HG02610 (cell line): Measurements from ENCODE around the gene SORL1-AS1.

Experiments used
- ATAC-seq: cut with Tn5 transposase; IDR thresholded peaks from one replicate; pipeline ENCODE4 v1.9.1; 2021; ENCODE audit warnings: mild to moderate bottlenecking, moderate library complexity; ENCODE audit not compliant: unreplicated experiment

Gene SORL1-AS1

GRCh38 chr11:121394785-121395184 is 58.0 kb downstream of the SORL1-AS1 start:
- ATAC-seq = no peak

DNA sequence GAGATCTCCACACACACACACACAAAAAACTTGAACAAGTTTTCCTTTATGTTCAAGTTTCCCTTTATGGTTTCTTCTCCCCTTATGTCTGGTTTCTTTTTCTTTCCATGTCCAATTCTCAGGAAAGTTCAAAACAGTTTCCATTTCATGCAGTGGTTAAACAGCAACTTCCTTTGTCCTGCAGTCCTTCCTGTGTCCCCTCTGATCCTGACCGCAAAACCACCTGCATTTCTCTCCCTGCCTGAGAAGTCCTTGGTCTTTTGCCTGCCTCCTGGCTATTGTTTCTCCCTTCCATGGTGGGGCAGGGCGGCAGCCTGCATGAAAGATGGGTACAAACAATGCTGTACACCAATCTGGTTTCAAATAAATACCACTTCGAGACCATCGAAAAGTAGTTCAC is 58.9 kb downstream of the SORL1-AS1 start:
- ATAC-seq = no peak

DNA sequence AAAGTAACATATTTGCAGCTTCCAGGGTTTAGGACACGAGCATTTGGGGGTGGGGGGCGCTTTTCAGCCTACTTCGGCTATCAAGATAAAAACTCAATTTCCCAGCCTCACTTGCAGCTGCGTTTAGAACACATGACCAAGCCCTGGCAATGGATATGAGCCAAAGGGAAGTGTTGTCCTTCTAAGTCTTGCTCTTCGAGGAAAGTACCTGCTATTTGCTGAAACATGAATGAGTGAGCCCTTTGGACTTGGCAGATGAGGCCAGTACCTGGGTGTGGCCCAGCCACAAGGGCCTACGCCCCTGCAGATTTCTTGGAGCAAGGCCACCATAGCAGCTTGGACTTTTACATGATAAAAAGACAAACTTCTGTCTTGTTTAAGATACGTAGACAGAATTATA is 60.9 kb downstream of the SORL1-AS1 start:
- no peak for ATAC-seq

DNA sequence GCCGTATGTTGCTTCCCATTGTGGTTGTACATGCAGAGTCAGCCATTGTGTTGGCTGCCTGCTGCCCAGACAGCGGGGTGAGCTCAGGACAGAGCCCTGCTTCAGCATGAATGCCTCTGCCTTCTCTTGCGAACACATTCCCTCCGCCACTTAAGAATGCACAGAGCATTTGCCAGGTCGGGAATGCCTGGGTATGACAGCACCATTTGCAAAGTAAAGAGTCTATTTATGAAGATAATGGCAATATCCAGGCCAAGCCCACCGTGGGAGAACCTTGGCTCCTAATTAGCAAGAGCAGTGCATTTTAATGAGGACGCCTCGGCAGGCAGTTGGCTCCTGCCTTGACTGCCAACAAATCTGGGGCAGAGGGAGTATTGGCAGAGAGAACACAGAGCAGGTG is 63.1 kb downstream of the SORL1-AS1 start:
- ATAC-seq = no peak
